MM.1S (cell line): Measurements from ENCODE around the gene UMOD.

Experiments used
- DNase-seq: peaks from one replicate; pipeline ENCODE4 v3.0.0-alpha.2; 2015
- H2AFZ ChIP-seq: fragments of 300-600 bp; sonication (generic); 2 replicates; pipeline ENCODE4 v1.6.0; 2016; ENCODE audit warnings: antibody characterized with exemption, low read length
- H3F3A ChIP-seq: fragments of 300-600 bp; sonication (generic); 2 replicates; pipeline ENCODE4 v1.6.1; 2016; ENCODE audit warnings: mild to moderate bottlenecking, antibody characterized with exemption, low read length, moderate library complexity, mixed read lengths; ENCODE audit not compliant: insufficient read depth
- H3K27ac ChIP-seq: fragments of 300-600 bp; sonication (generic); 2 replicates; pipeline ENCODE4 v1.5.1; 2016; ENCODE audit warnings: mild to moderate bottlenecking, low read length
- H3K27me3 ChIP-seq: fragments of 300-600 bp; sonication (generic); replicated peaks from 2 replicates; pipeline ENCODE4 v1.6.0; 2016; ENCODE audit warnings: low read length; ENCODE audit not compliant: insufficient read depth
- H3K36me3 ChIP-seq: fragments of 300-600 bp; sonication (generic); replicated peaks from 2 replicates; pipeline ENCODE4 v1.6.1; 2016; ENCODE audit warnings: mild to moderate bottlenecking, low read length, mixed read lengths; ENCODE audit not compliant: insufficient read depth
- H3K4me1 ChIP-seq: fragments of 300-600 bp; sonication (generic); 2 replicates; pipeline ENCODE4 v1.6.1; 2016; ENCODE audit warnings: low read length, mixed read lengths
- H3K4me2 ChIP-seq: fragments of 300-600 bp; sonication (generic); 2 replicates; pipeline ENCODE4 v1.6.0; 2016; ENCODE audit warnings: low read depth, low read length
- H3K4me3 ChIP-seq: fragments of 300-600 bp; sonication (generic); 2 replicates; pipeline ENCODE4 v1.5.1; 2016; ENCODE audit warnings: low read length, mixed read lengths
- H3K79me2 ChIP-seq: fragments of 300-600 bp; sonication (generic); 2 replicates; pipeline ENCODE4 v1.6.1; 2016; ENCODE audit warnings: mixed run types, low read length, mixed read lengths
- H3K9ac ChIP-seq: fragments of 300-600 bp; sonication (generic); 2 replicates; pipeline ENCODE4 v1.6.1; 2016; ENCODE audit warnings: low read length, mixed read lengths
- H3K9me2 ChIP-seq: fragments of 300-600 bp; sonication (generic); replicated peaks from 2 replicates; pipeline ENCODE4 v1.6.1; 2016; ENCODE audit warnings: mild to moderate bottlenecking, low read length, mixed read lengths; ENCODE audit not compliant: insufficient read depth
- H3K9me3 ChIP-seq: fragments of 300-600 bp; sonication (generic); replicated peaks from 2 replicates; pipeline ENCODE4 v1.6.1; 2016; ENCODE audit warnings: mild to moderate bottlenecking, low read length, mixed read lengths; ENCODE audit not compliant: insufficient read depth
- H4K20me1 ChIP-seq: fragments of 300-600 bp; sonication (generic); 2 replicates; pipeline ENCODE4 v1.6.1; 2016; ENCODE audit warnings: mild to moderate bottlenecking, low read length, moderate library complexity, mixed read lengths; ENCODE audit not compliant: insufficient read depth
- EZH2 ChIP-seq: fragments of 300-600 bp; sonication (generic); optimal IDR thresholded peaks from 2 replicates; pipeline ENCODE3; 2017; ENCODE audit warnings: low read depth, mild to moderate bottlenecking, antibody characterized with exemption, low read length, mixed read lengths
- EZH2phosphoT487 ChIP-seq: fragments of 300-600 bp; sonication (generic); IDR thresholded peaks from 2 replicates; pipeline ENCODE4 v1.6.1; 2018; ENCODE audit warnings: antibody characterized with exemption, low read length
- TF ChIP-seq, protein P1 (sequence below): fragments of 300-600 bp; sonication (generic); IDR thresholded peaks from 2 replicates; pipeline ENCODE4 v1.5.1; 2016; ENCODE audit warnings: antibody characterized with exemption, low read length, mixed read lengths

UMOD gene

GRCh38 chr16:20320178-20320577 is 32.3 kb downstream of the UMOD start:
- no peak for DNase-seq
- H3K79me2 ChIP-seq = no peaks in the 10 kb centered on the region
- H3K9me3 ChIP-seq = no peaks in the 10 kb centered on the region
- H3K36me3 ChIP-seq = no peaks in the 10 kb centered on the region
- no peak overlapping the region for H3K9ac ChIP-seq
- no peak overlapping the region for H3K4me2 ChIP-seq
- no peaks in the 10 kb centered on the region for H4K20me1 ChIP-seq
- no peaks in the 10 kb centered on the region for H3K4me1 ChIP-seq
- no peaks in the 10 kb centered on the region for H3K27me3 ChIP-seq
- no peaks in the 10 kb centered on the region for H3K9me2 ChIP-seq
- no peak overlapping the region for H3K4me3 ChIP-seq
- TF ChIP-seq EZH2phosphoT487 = no peak
- H3F3A ChIP-seq = no peaks in the 10 kb centered on the region
- H2AFZ ChIP-seq = no peak overlapping the region
- no peak overlapping the region for H3K27ac ChIP-seq

DNA sequence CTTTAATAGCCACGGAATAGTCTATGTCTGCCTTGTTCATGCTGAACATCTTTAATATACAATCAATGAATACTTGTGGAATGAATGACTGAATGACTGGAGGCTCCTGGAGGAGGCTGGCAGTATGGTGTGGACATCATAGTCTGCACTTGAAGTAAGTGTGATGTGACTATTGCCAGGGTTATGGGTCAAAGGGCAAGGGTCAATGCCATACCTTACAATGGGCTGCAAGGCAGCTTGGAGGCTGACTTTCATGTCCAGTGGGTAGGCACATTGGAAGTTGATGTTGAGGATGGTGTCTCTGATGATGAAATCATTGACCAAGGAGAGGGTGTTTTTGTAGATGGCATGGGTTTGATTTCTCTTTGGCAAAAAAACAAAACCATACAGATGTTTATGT is 33.1 kb downstream of the UMOD start:
- H3K27me3 ChIP-seq = no peaks in the 10 kb centered on the region
- no peaks in the 10 kb centered on the region for H3K79me2 ChIP-seq
- no peaks in the 10 kb centered on the region for H3F3A ChIP-seq
- no peaks in the 10 kb centered on the region for H3K9me3 ChIP-seq
- H3K27ac ChIP-seq = no peak overlapping the region
- no peak overlapping the region for H3K9ac ChIP-seq
- H3K4me2 ChIP-seq = no peak overlapping the region
- no peak overlapping the region for H2AFZ ChIP-seq
- no peaks in the 10 kb centered on the region for H3K36me3 ChIP-seq
- DNase-seq = no peak
- H3K4me1 ChIP-seq = no peaks in the 10 kb centered on the region
- no peak overlapping the region for H3K4me3 ChIP-seq
- TF ChIP-seq, protein P1, sequence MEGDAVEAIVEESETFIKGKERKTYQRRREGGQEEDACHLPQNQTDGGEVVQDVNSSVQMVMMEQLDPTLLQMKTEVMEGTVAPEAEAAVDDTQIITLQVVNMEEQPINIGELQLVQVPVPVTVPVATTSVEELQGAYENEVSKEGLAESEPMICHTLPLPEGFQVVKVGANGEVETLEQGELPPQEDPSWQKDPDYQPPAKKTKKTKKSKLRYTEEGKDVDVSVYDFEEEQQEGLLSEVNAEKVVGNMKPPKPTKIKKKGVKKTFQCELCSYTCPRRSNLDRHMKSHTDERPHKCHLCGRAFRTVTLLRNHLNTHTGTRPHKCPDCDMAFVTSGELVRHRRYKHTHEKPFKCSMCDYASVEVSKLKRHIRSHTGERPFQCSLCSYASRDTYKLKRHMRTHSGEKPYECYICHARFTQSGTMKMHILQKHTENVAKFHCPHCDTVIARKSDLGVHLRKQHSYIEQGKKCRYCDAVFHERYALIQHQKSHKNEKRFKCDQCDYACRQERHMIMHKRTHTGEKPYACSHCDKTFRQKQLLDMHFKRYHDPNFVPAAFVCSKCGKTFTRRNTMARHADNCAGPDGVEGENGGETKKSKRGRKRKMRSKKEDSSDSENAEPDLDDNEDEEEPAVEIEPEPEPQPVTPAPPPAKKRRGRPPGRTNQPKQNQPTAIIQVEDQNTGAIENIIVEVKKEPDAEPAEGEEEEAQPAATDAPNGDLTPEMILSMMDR = no peak
- H3K9me2 ChIP-seq = no peaks in the 10 kb centered on the region
- H4K20me1 ChIP-seq = no peaks in the 10 kb centered on the region

DNA sequence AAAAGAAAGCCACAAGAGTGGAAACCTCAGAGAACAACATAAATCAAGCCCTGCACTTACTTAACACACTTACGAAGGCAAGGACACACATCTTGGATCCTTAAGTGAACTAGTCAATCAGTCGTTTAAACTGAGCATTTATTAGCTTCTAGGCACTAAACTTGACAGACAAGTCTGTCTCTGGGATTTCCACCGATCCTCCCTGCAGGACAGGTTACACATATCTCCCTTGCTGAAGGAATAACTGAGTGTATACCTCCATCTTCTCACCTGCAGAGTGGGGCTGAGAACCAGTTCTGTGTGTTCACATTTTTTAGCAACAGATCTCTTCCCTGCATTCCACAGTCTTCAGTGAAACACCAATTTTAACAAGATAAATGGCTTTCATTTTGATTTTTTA is 34.1 kb downstream of the UMOD start:
- no peaks in the 10 kb centered on the region for H3K4me1 ChIP-seq
- no peak overlapping the region for H2AFZ ChIP-seq
- DNase-seq = no peak
- H4K20me1 ChIP-seq = no peaks in the 10 kb centered on the region
- no peak overlapping the region for H3K4me2 ChIP-seq
- no peaks in the 10 kb centered on the region for H3K79me2 ChIP-seq
- no peaks in the 10 kb centered on the region for H3K27me3 ChIP-seq
- H3K36me3 ChIP-seq = no peaks in the 10 kb centered on the region
- no peaks in the 10 kb centered on the region for H3K9me2 ChIP-seq
- H3K9ac ChIP-seq = no peak overlapping the region
- no peaks in the 10 kb centered on the region for H3K9me3 ChIP-seq
- no peak overlapping the region for H3K4me3 ChIP-seq
- TF ChIP-seq, protein P1 = no peak
- TF ChIP-seq EZH2phosphoT487 (no peak), EZH2 (no peak)
- no peak overlapping the region for H3K27ac ChIP-seq
- no peaks in the 10 kb centered on the region for H3F3A ChIP-seq

- Histone ChIP-seq H3K79me2 (no peaks in the 10 kb centered on the region), H2AFZ (no peak overlapping the region), H3K4me3 (no peak overlapping the region), H3F3A (no peaks in the 10 kb centered on the region), H4K20me1 (no peaks in the 10 kb centered on the region), H3K9ac (no peak overlapping the region), H3K4me1 (no peaks in the 10 kb centered on the region), H3K27me3 (no peaks in the 10 kb centered on the region), H3K9me3 (no peaks in the 10 kb centered on the region), H3K36me3 (no peaks in the 10 kb centered on the region), H3K9me2 (no peaks in the 10 kb centered on the region), H3K4me2 (no peak overlapping the region), H3K27ac (no peak overlapping the region)
- TF ChIP-seq EZH2phosphoT487 = no peak
- no peak for TF ChIP-seq EZH2
- DNase-seq = no peak
Measured at GRCh38 chr16:20318006-20318405, 34.5 kb downstream of the UMOD start.
